Liver (tissue), 9 donors: ENCODE data around the gene METTL8. TPM values are rescaled to one million over a fixed set of nuclear protein-coding genes. Genes with fewer than 3 reads are reported as not detected.

ENCODE experiments used
- DNase-seq: peaks from one replicate; pipeline ENCODE4 v3.0.0-alpha.2; 2017; ENCODE audit warnings: low spot score
- H3K27ac ChIP-seq, 2 donors: one replicate each; pipeline ENCODE4 v1.7.0; 2013; ENCODE audit warnings: inconsistent platforms in 2 of 2, low read length in 2 of 2, control low read depth in 1 of 2, low read depth in 1 of 2, mild to moderate bottlenecking in 1 of 2
- H3K27me3 ChIP-seq, 4 donors: one replicate each; pipeline versions ENCODE4 v1.6.1 to v1.7.0; 2013; ENCODE audit warnings: low read length in 3 of 4, inconsistent platforms in 1 of 4, mild to moderate bottlenecking in 1 of 4, moderate library complexity in 1 of 4; ENCODE audit not compliant: control insufficient read depth in 4 of 4, insufficient read depth in 4 of 4
- H3K36me3 ChIP-seq, 4 donors: one replicate each; pipeline versions ENCODE4 v1.6.1 to v1.7.0; 2013; ENCODE audit warnings: low read length in 3 of 4, mild to moderate bottlenecking in 3 of 4, low read depth in 1 of 4, moderate library complexity in 1 of 4; ENCODE audit not compliant: control insufficient read depth in 4 of 4, insufficient read depth in 3 of 4
- H3K4me1 ChIP-seq, 4 donors: one replicate each; pipeline versions ENCODE4 v1.6.1 to v1.7.0; 2013; ENCODE audit warnings: low read length in 3 of 4, mild to moderate bottlenecking in 3 of 4, moderate library complexity in 1 of 4; ENCODE audit not compliant: control insufficient read depth in 4 of 4, insufficient read depth in 4 of 4
- H3K4me3 ChIP-seq, 3 donors: one replicate each; pipeline versions ENCODE4 v1.6.1 to v1.7.0; 2013; ENCODE audit warnings: low read length in 3 of 3, control low read depth in 1 of 3, low read depth in 1 of 3, mild to moderate bottlenecking in 1 of 3
- H3K9ac ChIP-seq, 2 donors: one replicate each; pipeline ENCODE4 v1.7.0; 2013; ENCODE audit warnings: low read length in 2 of 2, mild to moderate bottlenecking in 2 of 2, moderate library complexity in 2 of 2, control low read depth in 1 of 2, low read depth in 1 of 2
- H3K9me3 ChIP-seq, 4 donors: one replicate each; pipeline versions ENCODE4 v1.6.1 to v1.7.0; 2013; ENCODE audit warnings: low read length in 3 of 4; ENCODE audit not compliant: control insufficient read depth in 4 of 4
- EGR1 ChIP-seq, 2 donors: IDR thresholded peaks; 2 replicates each; pipeline ENCODE4 v1.6.1; 2016 to 2018; ENCODE audit warnings: antibody characterized with exemption in 2 of 2, low read depth in 2 of 2
- FOXA1 ChIP-seq: IDR thresholded peaks from 2 replicates; pipeline ENCODE4 v1.6.1; 2016; ENCODE audit warnings: antibody characterized with exemption
- FOXA2 ChIP-seq: IDR thresholded peaks from 2 replicates; pipeline ENCODE4 v1.6.1; 2016; ENCODE audit warnings: antibody characterized with exemption
- GABPA ChIP-seq, 2 donors: IDR thresholded peaks in 1 of 2; conservative IDR thresholded peaks in 1 of 2; 2 replicates each; pipeline ENCODE4 v1.6.1; 2016; ENCODE audit warnings: antibody characterized with exemption in 2 of 2, mild to moderate bottlenecking in 1 of 2, moderate library complexity in 1 of 2
- HNF4A ChIP-seq, 2 donors: conservative IDR thresholded peaks; 2 replicates each; pipeline ENCODE4 v1.6.1; 2016; ENCODE audit warnings: antibody characterized with exemption in 2 of 2, mild to moderate bottlenecking in 2 of 2
- HNF4G ChIP-seq: IDR thresholded peaks from 2 replicates; pipeline ENCODE4 v1.6.1; 2016; ENCODE audit warnings: antibody characterized with exemption
- JUND ChIP-seq, 2 donors: IDR thresholded peaks; 2 replicates each; pipeline ENCODE4 v1.6.1; 2016; ENCODE audit warnings: antibody characterized with exemption in 2 of 2
- NR2F2 ChIP-seq: IDR thresholded peaks from 2 replicates; pipeline ENCODE4 v1.6.1; 2016; ENCODE audit warnings: antibody characterized with exemption
- RAD21 ChIP-seq, 2 donors: IDR thresholded peaks; 2 replicates each; pipeline ENCODE4 v1.6.1; 2016; ENCODE audit warnings: antibody characterized with exemption in 2 of 2, mild to moderate bottlenecking in 2 of 2
- RXRA ChIP-seq, 2 donors: IDR thresholded peaks; 2 replicates each; pipeline ENCODE4 v1.6.1; 2017 to 2018; ENCODE audit warnings: antibody characterized with exemption in 2 of 2, mild to moderate bottlenecking in 1 of 2
- SP1 ChIP-seq: IDR thresholded peaks from 2 replicates; pipeline ENCODE4 v1.6.1; 2018; ENCODE audit warnings: antibody characterized with exemption, mild to moderate bottlenecking
- TAF1 ChIP-seq: conservative IDR thresholded peaks from 2 replicates; pipeline ENCODE4 v1.6.1; 2016; ENCODE audit warnings: antibody characterized with exemption, mild to moderate bottlenecking
- YY1 ChIP-seq: IDR thresholded peaks from 2 replicates; pipeline ENCODE4 v1.6.1; 2016; ENCODE audit warnings: antibody characterized with exemption, mild to moderate bottlenecking
- WGBS: extraction: QIAGEN DNeasy Blood & Tissue Kit; methylation state at CpG from one replicate; pipeline ENCODE4 v1.1.7; 2013; 5-methylcytosine and 5-hydroxymethylcytosine counted together
- polyA plus RNA-seq, 2 donors: library from polyadenylated mRNA; stranded (reverse) in 1 of 2; unstranded in 1 of 2; fragments of 200-250 nt in 1 of 2; fragments of >200 nt in 1 of 2; fragmentation: Nextera tagmentation in 1 of 2; extraction: Ambion mirVana in 1 of 2; gene quantifications; one replicate each; pipeline versions ENCODE4 v1.2.1 to v1.2.3, GENCODE V29; 2013 to 2015
- total RNA-seq, 2 donors: library from RNA; depleted of rRNA; stranded (reverse); fragments of >200 nt; gene quantifications; one replicate each; pipeline ENCODE4 v1.2.3, GENCODE V29; 2014
- TF ChIP-seq, protein P1 (sequence below): IDR thresholded peaks from 2 replicates; pipeline ENCODE4 v1.6.1; 2016; ENCODE audit warnings: antibody characterized with exemption
- TF ChIP-seq, protein P2 (sequence below): IDR thresholded peaks from 2 replicates; pipeline ENCODE4 v1.6.1; 2016; ENCODE audit warnings: antibody characterized with exemption, mild to moderate bottlenecking
- TF ChIP-seq, protein P3 (sequence below): fragments of 150-350 bp; IDR thresholded peaks from 2 replicates; pipeline ENCODE4 v1.5.1; 2017; ENCODE audit warnings: improper control_type of control experiment, low read depth, low read length; ENCODE audit not compliant: missing input control
- TF ChIP-seq, protein P4 (sequence below): IDR thresholded peaks from 2 replicates; pipeline ENCODE4 v1.6.1; 2016; ENCODE audit warnings: antibody characterized with exemption
- donor health status: healthy.
- donor health status: healthy.
- donor health status: healthy.
- donor health status: healthy.
- donor health status: healthy.

The METTL8 gene
- total and polyA plus RNA-seq, 4 donors: 3.6 to 8.1 (median 5.9) TPM

DNA sequence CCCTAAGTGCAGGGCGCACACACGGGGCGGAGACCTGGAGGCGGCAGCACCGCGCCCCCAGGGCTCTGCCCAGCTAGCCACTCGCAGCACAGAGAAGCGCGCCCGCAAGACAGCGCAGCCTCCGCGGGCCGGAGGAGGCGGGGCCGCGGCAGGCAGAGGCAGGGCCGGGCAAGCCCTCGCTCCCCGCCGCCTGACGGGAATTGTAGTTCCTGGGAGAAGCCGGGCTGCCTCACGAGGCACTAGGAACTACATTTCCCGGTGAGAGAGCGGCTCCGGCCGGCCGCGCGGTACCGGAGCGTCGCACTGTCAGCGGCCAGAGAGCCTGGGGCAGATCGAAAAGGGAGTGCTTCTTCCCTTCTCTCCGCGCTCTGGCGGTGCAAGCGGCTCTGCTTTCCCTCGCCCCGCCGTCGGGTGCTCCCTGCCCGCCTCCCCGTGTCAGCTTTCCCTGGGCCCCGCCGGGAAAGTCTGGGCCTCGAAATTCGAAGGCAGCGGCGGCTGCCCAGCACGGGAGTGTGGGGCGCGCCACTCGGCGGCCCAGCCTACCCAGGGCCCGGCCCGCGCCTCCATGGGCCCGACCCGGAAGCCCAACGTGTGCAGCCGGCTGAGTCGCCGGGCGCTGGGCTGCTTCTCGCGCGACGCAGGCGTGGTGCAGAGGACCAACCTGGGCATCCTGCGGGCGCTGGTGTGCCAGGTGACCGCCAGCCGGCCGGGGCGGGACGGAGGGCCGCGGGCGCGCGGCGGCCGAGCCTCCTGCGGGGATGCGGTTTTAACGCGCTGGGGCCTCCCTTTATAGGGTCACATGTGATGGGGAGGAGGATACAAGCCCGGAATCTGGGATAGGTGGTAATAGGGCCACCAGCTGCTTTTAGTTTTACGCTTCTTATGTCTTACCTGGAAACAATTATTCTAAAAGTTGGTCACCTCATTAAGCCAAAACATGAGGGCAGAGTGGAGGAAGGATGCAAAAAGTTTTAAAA lies 511 bp upstream of the METTL8 start, which contains the start of gene DCAF17:
DCAF17 (plus strand) TSS at position 214 of the 977 bp plus-strand sequence; CDS start at position 566, 352 bp downstream.
- H3K36me3 ChIP-seq: peaks cover 1 to 5% (median 4%) of the 10 kb centered on the region in 4 donors
- H3K27me3 ChIP-seq: no peaks in the 10 kb centered on the region
- H3K4me1 ChIP-seq: peaks cover 0 to 15% (median 11%) of the 10 kb centered on the region in 4 donors
- peak; percentile 93 for DNase-seq
- no peaks in the 10 kb centered on the region for H3K9me3 ChIP-seq
- peak within 1 kb of the TSS; percentile 68 to 91 (median 75) for H3K4me3 ChIP-seq
- TF ChIP-seq TAF1: peak; percentile 13
- TF ChIP-seq, protein P1, sequence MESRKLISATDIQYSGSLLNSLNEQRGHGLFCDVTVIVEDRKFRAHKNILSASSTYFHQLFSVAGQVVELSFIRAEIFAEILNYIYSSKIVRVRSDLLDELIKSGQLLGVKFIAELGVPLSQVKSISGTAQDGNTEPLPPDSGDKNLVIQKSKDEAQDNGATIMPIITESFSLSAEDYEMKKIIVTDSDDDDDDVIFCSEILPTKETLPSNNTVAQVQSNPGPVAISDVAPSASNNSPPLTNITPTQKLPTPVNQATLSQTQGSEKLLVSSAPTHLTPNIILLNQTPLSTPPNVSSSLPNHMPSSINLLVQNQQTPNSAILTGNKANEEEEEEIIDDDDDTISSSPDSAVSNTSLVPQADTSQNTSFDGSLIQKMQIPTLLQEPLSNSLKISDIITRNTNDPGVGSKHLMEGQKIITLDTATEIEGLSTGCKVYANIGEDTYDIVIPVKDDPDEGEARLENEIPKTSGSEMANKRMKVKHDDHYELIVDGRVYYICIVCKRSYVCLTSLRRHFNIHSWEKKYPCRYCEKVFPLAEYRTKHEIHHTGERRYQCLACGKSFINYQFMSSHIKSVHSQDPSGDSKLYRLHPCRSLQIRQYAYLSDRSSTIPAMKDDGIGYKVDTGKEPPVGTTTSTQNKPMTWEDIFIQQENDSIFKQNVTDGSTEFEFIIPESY: no peak
- TF ChIP-seq FOXA1: peak; percentile 10
- no peak for TF ChIP-seq HNF4A (conservative IDR thresholded peaks at IDR 0.05)
- no peak for TF ChIP-seq JUND (IDR thresholded peaks at IDR 0.05)
- no peak for TF ChIP-seq EGR1 (IDR thresholded peaks at IDR 0.05; ENCODE audit: low read depth in 2 of 2)
- TF ChIP-seq HNF4G: no peak
- TF ChIP-seq RAD21 (IDR thresholded peaks at IDR 0.05): peak; percentile 37 to 54
- TF ChIP-seq YY1: peak; percentile 46
- TF ChIP-seq, protein P2, sequence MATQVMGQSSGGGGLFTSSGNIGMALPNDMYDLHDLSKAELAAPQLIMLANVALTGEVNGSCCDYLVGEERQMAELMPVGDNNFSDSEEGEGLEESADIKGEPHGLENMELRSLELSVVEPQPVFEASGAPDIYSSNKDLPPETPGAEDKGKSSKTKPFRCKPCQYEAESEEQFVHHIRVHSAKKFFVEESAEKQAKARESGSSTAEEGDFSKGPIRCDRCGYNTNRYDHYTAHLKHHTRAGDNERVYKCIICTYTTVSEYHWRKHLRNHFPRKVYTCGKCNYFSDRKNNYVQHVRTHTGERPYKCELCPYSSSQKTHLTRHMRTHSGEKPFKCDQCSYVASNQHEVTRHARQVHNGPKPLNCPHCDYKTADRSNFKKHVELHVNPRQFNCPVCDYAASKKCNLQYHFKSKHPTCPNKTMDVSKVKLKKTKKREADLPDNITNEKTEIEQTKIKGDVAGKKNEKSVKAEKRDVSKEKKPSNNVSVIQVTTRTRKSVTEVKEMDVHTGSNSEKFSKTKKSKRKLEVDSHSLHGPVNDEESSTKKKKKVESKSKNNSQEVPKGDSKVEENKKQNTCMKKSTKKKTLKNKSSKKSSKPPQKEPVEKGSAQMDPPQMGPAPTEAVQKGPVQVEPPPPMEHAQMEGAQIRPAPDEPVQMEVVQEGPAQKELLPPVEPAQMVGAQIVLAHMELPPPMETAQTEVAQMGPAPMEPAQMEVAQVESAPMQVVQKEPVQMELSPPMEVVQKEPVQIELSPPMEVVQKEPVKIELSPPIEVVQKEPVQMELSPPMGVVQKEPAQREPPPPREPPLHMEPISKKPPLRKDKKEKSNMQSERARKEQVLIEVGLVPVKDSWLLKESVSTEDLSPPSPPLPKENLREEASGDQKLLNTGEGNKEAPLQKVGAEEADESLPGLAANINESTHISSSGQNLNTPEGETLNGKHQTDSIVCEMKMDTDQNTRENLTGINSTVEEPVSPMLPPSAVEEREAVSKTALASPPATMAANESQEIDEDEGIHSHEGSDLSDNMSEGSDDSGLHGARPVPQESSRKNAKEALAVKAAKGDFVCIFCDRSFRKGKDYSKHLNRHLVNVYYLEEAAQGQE: peak; percentile 47
- TF ChIP-seq GABPA (IDR thresholded peaks at IDR 0.05 in 1 of 2, conservative IDR thresholded peaks at IDR 0.05 in 1 of 2): peak in 1 of 2 donors; percentile 64
- TF ChIP-seq FOXA2: no peak
- TF ChIP-seq SP1: peak; percentile 61
- TF ChIP-seq RXRA (IDR thresholded peaks at IDR 0.05): no peak
- peak within 1 kb of the TSS; percentile 91 to 97 for H3K27ac ChIP-seq
- under 1% methylated on average over 92 of the region's 92 CpGs for WGBS
- H3K9ac ChIP-seq: peak within 1 kb of the TSS; percentile 67 to 75

DNA sequence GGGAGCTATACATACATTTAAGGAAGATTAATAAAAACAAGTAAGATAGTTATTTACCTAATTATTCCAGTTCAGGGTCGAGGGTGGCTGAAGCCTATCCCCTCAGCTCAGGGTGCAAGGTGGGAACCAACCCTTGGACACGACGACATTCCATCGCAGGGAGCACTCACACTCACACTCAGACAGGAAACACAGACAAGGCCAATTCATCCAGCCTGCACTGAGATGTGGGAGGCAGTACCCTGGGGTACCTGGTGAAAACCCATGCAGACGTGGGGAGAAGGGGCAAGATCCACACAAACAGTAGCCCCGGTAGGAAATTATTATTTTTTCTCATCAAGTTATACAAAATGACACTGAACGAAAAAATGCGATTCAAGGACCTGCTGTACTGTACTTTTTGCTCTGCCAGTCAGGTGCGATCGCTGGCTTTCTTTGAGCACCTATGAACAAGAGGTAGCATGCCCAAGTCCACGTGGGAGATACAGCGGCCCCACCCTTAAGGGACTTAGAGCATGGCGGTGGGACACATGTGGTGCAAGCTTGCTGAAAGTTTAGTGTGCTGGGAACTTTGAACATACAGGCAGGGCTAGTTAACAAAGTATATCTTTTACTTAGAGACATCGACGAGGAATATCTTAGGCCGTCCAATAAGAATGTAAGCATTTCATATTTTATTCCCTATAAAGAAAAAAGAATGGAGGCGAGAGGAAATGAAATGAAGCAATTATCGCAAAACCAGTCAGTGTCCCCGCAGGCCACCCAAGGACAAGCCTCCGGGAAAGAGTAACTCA lies 624 bp downstream of the METTL8 start:
- Histone ChIP-seq H3K4me1 (peaks cover 0 to 15% (median 11%) of the 10 kb centered on the region in 4 donors), H3K27me3 (no peaks in the 10 kb centered on the region), H3K27ac (peak overlapping the region; percentile 49 to 91), H3K36me3 (peaks cover 0 to 5% (median 4%) of the 10 kb centered on the region in 4 donors), H3K4me3 (peak overlapping the region; percentile 68 to 86 (median 75)), H3K9me3 (no peaks in the 10 kb centered on the region), H3K9ac (peak overlapping the region; percentile 17 to 47)
- TF ChIP-seq YY1: no peak
- TF ChIP-seq EGR1 (IDR thresholded peaks at IDR 0.05; ENCODE audit: low read depth in 2 of 2): no peak
- no peak for TF ChIP-seq HNF4G
- TF ChIP-seq, protein P3, sequence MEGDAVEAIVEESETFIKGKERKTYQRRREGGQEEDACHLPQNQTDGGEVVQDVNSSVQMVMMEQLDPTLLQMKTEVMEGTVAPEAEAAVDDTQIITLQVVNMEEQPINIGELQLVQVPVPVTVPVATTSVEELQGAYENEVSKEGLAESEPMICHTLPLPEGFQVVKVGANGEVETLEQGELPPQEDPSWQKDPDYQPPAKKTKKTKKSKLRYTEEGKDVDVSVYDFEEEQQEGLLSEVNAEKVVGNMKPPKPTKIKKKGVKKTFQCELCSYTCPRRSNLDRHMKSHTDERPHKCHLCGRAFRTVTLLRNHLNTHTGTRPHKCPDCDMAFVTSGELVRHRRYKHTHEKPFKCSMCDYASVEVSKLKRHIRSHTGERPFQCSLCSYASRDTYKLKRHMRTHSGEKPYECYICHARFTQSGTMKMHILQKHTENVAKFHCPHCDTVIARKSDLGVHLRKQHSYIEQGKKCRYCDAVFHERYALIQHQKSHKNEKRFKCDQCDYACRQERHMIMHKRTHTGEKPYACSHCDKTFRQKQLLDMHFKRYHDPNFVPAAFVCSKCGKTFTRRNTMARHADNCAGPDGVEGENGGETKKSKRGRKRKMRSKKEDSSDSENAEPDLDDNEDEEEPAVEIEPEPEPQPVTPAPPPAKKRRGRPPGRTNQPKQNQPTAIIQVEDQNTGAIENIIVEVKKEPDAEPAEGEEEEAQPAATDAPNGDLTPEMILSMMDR: no peak
- no peak for TF ChIP-seq RXRA (IDR thresholded peaks at IDR 0.05)
- no peak for TF ChIP-seq FOXA2
- TF ChIP-seq, protein P2: no peak
- TF ChIP-seq NR2F2: no peak
- TF ChIP-seq, protein P4, sequence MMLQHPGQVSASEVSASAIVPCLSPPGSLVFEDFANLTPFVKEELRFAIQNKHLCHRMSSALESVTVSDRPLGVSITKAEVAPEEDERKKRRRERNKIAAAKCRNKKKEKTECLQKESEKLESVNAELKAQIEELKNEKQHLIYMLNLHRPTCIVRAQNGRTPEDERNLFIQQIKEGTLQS: no peak
- WGBS: 27% methylated on average over 20 of the region's 20 CpGs
- DNase-seq: peak; percentile 42
